Epithelial cell of proximal tubule (primary cell): Measurements from ENCODE around the gene SLC38A2. TPM values are rescaled to one million over a fixed set of nuclear protein-coding genes. Genes with fewer than 3 reads are reported as not detected.

ENCODE experiments used
- DNase-seq: peaks from one replicate; pipeline ENCODE4 v3.0.0-alpha.2; 2011; ENCODE audit warnings: low read depth
- H3K4me3 ChIP-seq: 2 replicates; pipeline ENCODE4 v1.5.1; 2011; ENCODE audit warnings: low read depth, mild to moderate bottlenecking, low read length
- total RNA-seq: library from RNA; depleted of rRNA; stranded (reverse); fragments of >200 nt; gene quantifications from 2 replicates; pipeline ENCODE4 v1.2.3, GENCODE V29; 2015
- TF ChIP-seq, protein P1 (sequence below): conservative IDR thresholded peaks from 2 replicates; pipeline ENCODE4 v1.5.1; 2012; ENCODE audit warnings: low read depth, mild to moderate bottlenecking, low read length

The SLC38A2 gene
- total RNA-seq, result 149 and 163 TPM in 2 replicates

DNA sequence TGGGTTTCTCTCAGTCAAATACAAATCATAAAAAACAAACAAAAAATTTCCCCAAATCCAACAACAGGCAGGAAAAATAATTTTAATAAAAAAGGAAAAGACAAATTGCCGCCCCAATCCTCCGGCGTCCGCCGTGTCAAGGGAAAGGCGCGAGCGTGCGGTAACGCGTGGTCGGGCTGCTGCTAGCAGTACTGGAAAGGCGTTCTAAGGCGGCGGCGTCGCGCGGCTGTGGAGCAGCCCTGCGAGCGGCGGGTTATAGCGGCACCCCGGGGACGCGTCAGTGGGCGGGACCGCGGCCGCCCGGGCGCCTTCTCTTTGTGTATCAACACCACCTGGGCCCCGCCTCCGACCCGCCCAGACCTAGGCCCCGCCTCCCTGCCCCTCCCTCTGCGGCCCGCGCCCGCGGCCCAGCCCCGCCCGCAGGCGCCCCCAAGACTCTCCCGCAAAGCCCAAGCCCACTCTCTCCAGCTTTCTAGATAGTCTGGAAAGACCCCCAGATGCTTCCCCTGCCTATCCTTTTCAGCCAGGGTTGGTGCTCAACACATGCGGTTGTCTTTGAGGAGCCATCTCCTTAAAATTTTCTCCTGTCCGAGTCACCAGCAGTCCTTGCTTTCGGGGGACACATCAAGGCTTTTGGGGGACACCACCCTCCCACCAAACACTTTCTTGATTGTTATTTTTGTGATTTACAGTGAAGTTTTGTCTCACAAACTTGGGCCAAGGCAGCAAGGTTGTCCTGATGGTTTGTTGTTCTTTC is at the start of gene SLC38A2:
Gene SLC38A2 (minus strand): TSS at position 230 of the 757 bp plus-strand sequence. CDS start 1,480 bp downstream, outside the sequence.
- no peak for DNase-seq
- TF ChIP-seq, protein P1, sequence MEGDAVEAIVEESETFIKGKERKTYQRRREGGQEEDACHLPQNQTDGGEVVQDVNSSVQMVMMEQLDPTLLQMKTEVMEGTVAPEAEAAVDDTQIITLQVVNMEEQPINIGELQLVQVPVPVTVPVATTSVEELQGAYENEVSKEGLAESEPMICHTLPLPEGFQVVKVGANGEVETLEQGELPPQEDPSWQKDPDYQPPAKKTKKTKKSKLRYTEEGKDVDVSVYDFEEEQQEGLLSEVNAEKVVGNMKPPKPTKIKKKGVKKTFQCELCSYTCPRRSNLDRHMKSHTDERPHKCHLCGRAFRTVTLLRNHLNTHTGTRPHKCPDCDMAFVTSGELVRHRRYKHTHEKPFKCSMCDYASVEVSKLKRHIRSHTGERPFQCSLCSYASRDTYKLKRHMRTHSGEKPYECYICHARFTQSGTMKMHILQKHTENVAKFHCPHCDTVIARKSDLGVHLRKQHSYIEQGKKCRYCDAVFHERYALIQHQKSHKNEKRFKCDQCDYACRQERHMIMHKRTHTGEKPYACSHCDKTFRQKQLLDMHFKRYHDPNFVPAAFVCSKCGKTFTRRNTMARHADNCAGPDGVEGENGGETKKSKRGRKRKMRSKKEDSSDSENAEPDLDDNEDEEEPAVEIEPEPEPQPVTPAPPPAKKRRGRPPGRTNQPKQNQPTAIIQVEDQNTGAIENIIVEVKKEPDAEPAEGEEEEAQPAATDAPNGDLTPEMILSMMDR, result no peak
- peak within 1 kb of the TSS; percentile 90 for H3K4me3 ChIP-seq

DNA sequence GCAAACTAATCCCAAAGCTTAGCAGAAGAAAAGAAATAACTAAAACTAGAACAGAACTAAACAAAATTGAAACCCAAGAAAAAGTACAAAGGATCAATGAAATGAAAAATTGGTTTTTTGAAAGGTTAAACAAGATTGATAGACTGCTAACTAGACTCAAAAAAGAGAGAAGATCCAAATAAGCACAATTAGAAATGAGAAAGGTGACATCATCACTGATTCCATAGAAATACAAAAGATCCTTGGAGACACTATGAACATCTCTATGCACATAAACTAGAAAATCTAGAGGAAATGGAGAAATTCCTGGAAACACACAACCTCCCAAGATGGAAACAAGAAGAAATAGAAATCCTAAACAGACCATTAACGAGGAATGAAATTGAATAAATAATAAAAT is 47.1 kb upstream of the SLC38A2 start:
- TF ChIP-seq, protein P1, result no peak

GRCh38 chr12:46415552-46415951 is 43.0 kb upstream of the SLC38A2 start:
- DNase-seq, result no peak
- TF ChIP-seq, protein P1, result no peak
- no peak overlapping the region for H3K4me3 ChIP-seq

More for the DNA sequence above, 47.1 kb upstream of the SLC38A2 start:
- no peak for DNase-seq
- H3K4me3 ChIP-seq, result no peak overlapping the region

- H3K4me3 ChIP-seq, result no peak overlapping the region
- DNase-seq, result no peak
- TF ChIP-seq, protein P1, result no peak
These were observed 42.2 kb upstream of the SLC38A2 start for GRCh38 chr12:46414591-46415268.

- no peak for DNase-seq
These were observed 40.8 kb upstream of the SLC38A2 start for GRCh38 chr12:46413368-46413767.

GRCh38 chr12:46412857-46413256 is 40.3 kb upstream of the SLC38A2 start:
- DNase-seq, result no peak
- TF ChIP-seq, protein P1, result no peak
- H3K4me3 ChIP-seq, result no peak overlapping the region

More at GRCh38 chr12:46413368-46413767, 40.8 kb upstream of the SLC38A2 start:
- no peak overlapping the region for H3K4me3 ChIP-seq
- TF ChIP-seq, protein P1, result no peak

- H3K4me3 ChIP-seq, result no peak overlapping the region
- TF ChIP-seq, protein P1, result no peak
- no peak for DNase-seq
These were observed 37.9 kb upstream of the SLC38A2 start for GRCh38 chr12:46410495-46410894.
